ENCODE measurements around the gene TMEM183A.

Gene TMEM183A

GRCh38 chr1:203039609-203040512 lies 32.7 kb downstream of the TMEM183A start:
- in situ Hi-C loops (cut with HindIII; ENCODE audit: low pct_ligation_motif_present, low pct_unique_long_range_greater_than_20kb, low sequenced_read_pairs), result loop anchor here (25.0 kb wide), 1 partner anchor 172 kb away; no protein-coding TSS in a partner anchor
- DNase-seq, result peak; percentile 47

DNA sequence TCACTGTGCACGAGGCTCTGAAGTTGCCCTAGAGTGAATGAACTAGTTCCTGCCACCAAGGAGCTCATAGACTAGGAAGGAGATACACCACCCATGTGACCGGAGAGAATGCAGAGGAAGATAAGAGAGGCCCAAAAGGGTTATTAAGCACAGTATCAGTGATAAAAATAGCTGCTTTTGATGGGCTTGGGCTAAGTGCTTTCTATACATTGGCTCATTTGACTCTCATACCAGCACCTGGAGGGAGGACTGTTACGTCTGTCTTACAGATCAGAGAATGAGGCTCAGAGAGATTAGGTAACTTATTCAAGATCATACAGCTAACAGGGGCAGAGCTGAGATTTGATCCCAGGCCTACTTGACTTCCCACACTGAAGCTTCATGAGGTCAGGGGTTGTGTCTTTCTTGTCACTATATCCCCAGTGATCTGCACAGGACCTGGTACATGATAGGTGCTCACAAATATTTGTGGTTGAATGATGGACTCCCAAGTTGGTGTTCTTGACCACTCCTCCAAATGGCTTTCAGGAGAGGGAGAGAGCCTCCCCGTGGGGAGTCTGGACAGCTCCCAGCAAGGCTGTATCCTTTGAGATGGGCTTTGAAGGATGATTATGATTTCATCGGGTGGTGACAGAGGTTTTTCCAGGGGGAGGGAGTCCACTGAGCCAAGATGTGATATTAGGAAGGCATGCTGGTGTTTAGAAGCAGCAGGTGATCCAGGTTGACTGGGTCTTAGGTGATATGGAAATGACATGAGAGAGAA lies 33.5 kb downstream of the TMEM183A start:
- in situ Hi-C loops (cut with HindIII; ENCODE audit: low pct_ligation_motif_present, low pct_unique_long_range_greater_than_20kb, low sequenced_read_pairs), result loop anchor here (25.0 kb wide), 1 partner anchor 172 kb away; no protein-coding TSS in a partner anchor
- DNase-seq, result no peak

DNA sequence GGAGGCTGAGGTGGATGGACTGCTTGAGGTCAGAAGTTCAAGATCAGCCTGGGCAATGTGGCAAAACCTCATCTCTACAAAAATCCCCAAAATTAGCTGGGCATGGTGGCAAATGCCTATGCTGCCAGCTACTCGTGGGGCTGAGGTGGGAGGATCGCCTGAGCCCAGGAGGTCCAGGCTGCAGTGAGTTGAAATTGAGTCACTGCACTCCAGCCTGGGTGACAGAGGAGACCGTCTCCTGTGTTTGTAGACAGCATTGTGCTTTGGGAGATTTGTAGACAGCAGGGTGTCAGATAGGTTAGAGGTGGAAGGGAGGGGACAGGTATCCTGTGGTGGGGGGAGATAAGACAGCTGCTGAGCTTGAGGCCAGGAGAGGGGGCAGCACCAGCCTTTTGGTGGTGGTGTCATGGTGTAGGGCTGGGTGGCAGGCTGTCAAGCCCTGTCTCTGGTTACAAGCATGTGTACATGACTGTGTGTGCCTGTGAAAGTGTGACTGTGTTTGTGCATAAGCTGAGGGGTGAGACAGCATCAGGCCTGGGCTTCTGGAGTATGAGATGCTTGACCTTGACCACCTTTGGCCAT lies 34.3 kb downstream of the TMEM183A start:
- no peak for DNase-seq
- in situ Hi-C loops (cut with HindIII; ENCODE audit: low pct_ligation_motif_present, low pct_unique_long_range_greater_than_20kb, low sequenced_read_pairs), result loop anchor here (25.0 kb wide), 1 partner anchor 171 kb away; no protein-coding TSS in a partner anchor

GRCh38 chr1:203043830-203044545 lies 36.8 kb downstream of the TMEM183A start:
- in situ Hi-C loops (cut with HindIII; ENCODE audit: low pct_ligation_motif_present, low pct_unique_long_range_greater_than_20kb, low sequenced_read_pairs), result loop anchor here (25.0 kb wide), 1 partner anchor 168 kb away; no protein-coding TSS in a partner anchor
- no peak for DNase-seq

GRCh38 chr1:203044546-203045250 lies 37.5 kb downstream of the TMEM183A start:
- DNase-seq, result no peak
- in situ Hi-C loops (cut with HindIII; ENCODE audit: low pct_ligation_motif_present, low pct_unique_long_range_greater_than_20kb, low sequenced_read_pairs), result loop anchor here (25.0 kb wide), 1 partner anchor 168 kb away; no protein-coding TSS in a partner anchor

DNA sequence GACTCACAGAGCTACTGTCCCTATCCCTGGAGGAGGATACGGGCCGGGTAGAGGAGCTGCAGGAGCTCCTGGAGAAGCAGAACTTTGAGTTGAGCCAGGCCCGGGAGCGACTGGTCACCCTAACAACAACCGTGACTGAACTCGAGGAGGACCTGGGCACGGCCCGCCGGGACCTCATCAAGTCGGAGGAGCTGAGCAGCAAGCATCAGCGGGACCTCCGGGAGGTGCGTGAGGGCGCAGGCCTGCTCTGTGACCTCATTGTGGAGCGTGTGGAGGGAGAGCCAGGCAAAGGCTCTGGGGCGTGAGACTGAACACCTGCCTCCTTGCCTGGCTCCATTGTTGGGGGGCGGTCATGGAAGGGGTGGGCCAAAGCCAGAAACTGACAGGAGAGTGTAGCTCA lies 38.2 kb downstream of the TMEM183A start:
- no peak for DNase-seq
- in situ Hi-C loops (cut with HindIII; ENCODE audit: low pct_ligation_motif_present, low pct_unique_long_range_greater_than_20kb, low sequenced_read_pairs), result loop anchor here (25.0 kb wide), 1 partner anchor 167 kb away; no protein-coding TSS in a partner anchor

DNA sequence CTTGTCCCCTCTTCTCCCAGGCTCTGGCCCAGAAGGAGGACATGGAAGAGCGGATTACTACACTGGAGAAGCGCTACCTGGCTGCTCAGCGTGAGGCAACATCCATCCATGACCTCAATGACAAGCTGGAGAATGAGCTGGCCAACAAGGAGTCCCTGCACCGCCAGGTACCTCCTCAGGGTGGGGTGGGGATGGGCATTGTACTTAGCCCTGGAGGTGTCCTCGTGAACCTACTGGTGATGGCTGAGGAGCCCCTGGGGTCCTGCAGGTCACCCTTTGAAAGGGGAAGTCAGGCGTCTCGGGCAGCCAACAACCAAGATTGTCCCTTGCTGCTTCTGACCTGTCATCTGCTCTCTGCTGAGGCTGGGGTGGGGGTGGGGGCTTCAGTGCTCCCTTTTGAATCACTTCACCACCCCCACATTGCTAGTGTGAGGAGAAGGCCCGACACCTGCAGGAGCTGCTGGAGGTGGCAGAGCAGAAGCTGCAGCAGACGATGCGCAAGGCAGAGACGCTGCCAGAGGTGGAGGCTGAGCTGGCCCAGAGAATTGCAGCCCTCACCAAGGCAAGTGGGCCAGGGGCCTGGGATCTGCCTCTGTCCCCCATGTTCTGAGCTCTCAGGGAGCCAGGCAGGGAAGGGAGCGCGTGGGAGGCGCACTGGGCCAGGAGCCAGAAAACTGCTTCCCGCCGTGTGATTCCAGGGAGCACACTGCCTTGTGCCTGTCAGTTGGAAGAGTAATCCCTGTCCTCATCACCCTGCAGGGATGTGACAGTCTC lies 38.8 kb downstream of the TMEM183A start:
- no peak for DNase-seq
- in situ Hi-C loops (cut with HindIII; ENCODE audit: low pct_ligation_motif_present, low pct_unique_long_range_greater_than_20kb, low sequenced_read_pairs), result loop anchor here (25.0 kb wide), 1 partner anchor 166 kb away; no protein-coding TSS in a partner anchor

- DNase-seq, result peak; percentile 79
- in situ Hi-C loops (cut with HindIII; ENCODE audit: low pct_ligation_motif_present, low pct_unique_long_range_greater_than_20kb, low sequenced_read_pairs), result loop anchor here (25.0 kb wide), 1 partner anchor 165 kb away; no protein-coding TSS in a partner anchor
Measured at GRCh38 chr1:203046984-203047630, 39.9 kb downstream of the TMEM183A start.

DNA sequence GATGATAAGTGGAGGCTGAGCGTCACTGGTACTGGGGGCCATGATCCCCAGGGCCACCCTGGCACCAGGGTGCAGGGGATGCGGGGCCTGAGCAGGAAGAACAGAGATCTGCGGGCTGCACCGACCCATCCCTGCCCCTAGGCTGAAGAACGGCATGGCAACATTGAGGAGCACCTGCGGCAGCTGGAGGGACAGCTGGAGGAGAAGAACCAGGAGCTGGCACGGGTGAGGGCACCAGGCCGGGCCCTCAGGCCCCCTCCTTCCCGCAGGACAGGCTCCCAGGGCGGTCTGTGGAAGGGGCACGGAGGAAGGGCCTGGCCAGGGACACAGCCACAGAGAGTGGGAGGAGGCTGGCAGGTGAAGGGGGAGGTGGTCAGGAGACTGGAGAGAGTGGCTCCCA lies 40.9 kb downstream of the TMEM183A start:
- in situ Hi-C loops (cut with HindIII; ENCODE audit: low pct_ligation_motif_present, low pct_unique_long_range_greater_than_20kb, low sequenced_read_pairs), result loop anchor here (25.0 kb wide), 1 partner anchor 164 kb away; no protein-coding TSS in a partner anchor
- DNase-seq, result no peak

DNA sequence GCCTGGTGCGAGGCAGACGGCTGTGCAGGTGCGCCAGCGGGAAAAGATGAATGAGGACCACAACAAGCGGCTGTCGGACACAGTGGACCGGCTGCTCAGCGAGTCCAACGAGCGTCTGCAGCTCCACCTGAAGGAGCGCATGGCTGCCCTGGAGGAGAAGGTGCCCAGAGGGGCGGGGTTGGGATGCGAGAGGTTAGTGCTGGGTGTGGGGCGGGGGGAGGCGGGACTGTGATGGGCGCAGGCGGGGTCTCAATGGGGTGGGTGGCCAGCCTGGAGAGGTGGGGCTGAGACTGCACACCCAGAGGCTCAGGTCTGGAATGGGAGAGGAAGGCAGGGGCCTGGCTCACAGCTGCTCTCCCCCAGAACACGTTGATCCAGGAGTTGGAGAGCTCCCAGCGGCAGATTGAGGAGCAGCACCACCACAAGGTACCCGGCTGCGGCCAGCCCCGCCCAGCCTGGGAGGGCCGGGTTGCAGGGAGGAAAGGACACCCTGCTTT lies 41.4 kb downstream of the TMEM183A start:
- no peak for DNase-seq

GRCh38 chr1:203049077-203049476 lies 41.9 kb downstream of the TMEM183A start:
- DNase-seq, result no peak
- in situ Hi-C loops (cut with HindIII; ENCODE audit: low pct_ligation_motif_present, low pct_unique_long_range_greater_than_20kb, low sequenced_read_pairs), result loop anchor here (25.0 kb wide), 1 partner anchor 163 kb away; no protein-coding TSS in a partner anchor

More for the DNA sequence above, 41.4 kb downstream of the TMEM183A start:
- in situ Hi-C loops (cut with HindIII; ENCODE audit: low pct_ligation_motif_present, low pct_unique_long_range_greater_than_20kb, low sequenced_read_pairs), result loop anchor here (25.0 kb wide), 1 partner anchor 164 kb away; no protein-coding TSS in a partner anchor

DNA sequence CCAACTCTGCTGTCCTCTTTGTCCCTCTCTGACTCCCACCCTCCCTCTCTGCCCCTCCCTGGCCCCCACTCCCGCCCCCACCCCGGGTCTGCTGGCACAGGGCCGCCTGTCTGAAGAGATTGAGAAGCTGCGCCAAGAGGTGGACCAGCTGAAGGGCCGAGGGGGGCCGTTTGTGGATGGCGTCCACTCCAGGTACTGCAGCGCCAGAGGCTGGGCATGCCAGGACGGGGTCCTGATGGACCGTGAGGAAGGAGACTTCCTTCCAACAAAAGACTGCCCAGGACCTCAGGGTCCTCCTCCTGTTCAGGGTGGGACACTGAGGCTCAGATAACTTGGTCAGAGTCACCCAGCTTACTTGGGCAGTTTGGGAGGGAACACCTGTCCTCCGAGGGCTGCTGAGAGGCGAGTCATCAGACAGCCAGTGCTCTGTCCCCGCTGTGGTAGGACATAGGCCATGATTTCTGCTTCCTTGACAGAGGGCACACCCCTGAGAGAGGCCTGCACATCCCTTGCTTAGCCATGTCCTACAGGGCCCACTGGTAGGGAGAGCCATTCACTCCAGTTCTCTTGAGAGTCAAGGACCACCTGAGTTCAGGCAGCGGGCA lies 42.5 kb downstream of the TMEM183A start:
- DNase-seq, result no peak
- in situ Hi-C loops (cut with HindIII; ENCODE audit: low pct_ligation_motif_present, low pct_unique_long_range_greater_than_20kb, low sequenced_read_pairs), result loop anchor here (25.0 kb wide), 1 partner anchor 163 kb away; no protein-coding TSS in a partner anchor

GRCh38 chr1:203050826-203051225 lies 43.7 kb downstream of the TMEM183A start:
- in situ Hi-C loops (cut with HindIII; ENCODE audit: low pct_ligation_motif_present, low pct_unique_long_range_greater_than_20kb, low sequenced_read_pairs), result no loop called here
- no peak for DNase-seq

DNA sequence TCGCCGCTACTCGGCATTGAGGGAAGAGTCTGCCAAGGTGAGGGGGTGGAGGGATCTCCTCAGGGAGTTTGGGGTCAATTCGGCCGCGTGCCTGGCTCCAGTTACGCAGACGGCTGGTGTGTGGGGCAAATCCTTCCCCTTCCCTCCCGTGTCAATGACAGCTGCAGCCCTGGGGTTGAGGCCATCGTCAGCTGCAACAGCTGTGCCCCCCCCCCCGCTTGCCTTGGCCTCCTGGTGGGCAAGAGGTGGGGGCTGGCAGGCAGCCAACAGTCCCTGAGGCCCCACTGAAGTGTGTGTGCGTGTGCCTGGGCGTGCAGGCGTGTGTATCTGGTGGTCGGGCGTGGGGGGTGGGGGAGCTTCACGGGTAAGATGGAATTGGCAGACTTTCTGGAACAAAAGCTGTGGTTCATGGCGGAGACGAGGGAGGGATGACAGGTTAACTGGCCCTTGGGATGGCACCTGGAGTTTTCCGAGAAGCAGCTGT lies 44.7 kb downstream of the TMEM183A start:
- in situ Hi-C loops (cut with HindIII; ENCODE audit: low pct_ligation_motif_present, low pct_unique_long_range_greater_than_20kb, low sequenced_read_pairs), result no loop called here
- no peak for DNase-seq

GRCh38 chr1:203052601-203053000 lies 45.4 kb downstream of the TMEM183A start:
- in situ Hi-C loops (cut with HindIII; ENCODE audit: low pct_ligation_motif_present, low pct_unique_long_range_greater_than_20kb, low sequenced_read_pairs), result no loop called here
- DNase-seq, result no peak
